GM12878 (cell line): ENCODE results near the gene MARCHF11. TPM values are rescaled to one million over a fixed set of nuclear protein-coding genes. Genes with fewer than 3 reads are reported as not detected.

Source experiments
- E4F1 ChIP-seq: fragments of 450-650 bp; IDR thresholded peaks from 2 replicates; pipeline ENCODE4 v1.6.1; 2018; ENCODE audit warnings: borderline replicate concordance, mild to moderate bottlenecking; ENCODE audit not compliant: partially characterized antibody
- ELK1 ChIP-seq: IDR thresholded peaks from 2 replicates; pipeline ENCODE4 v1.6.1; 2012; ENCODE audit warnings: low read depth, low read length, improper control_type of control experiment
- HDAC2 ChIP-seq: fragments of 200-600 bp; sonication (generic); IDR thresholded peaks from 2 replicates; pipeline ENCODE4 v1.6.1; 2017
- MXI1 ChIP-seq: fragments of 150-350 bp; IDR thresholded peaks from 2 replicates; pipeline ENCODE4 v1.6.1; 2011; ENCODE audit warnings: low read depth, mild to moderate bottlenecking, inconsistent platforms, low read length, improper control_type of control experiment
- NRF1 ChIP-seq: conservative IDR thresholded peaks from 2 replicates; pipeline ENCODE4 v1.6.1; 2011; ENCODE audit warnings: mild to moderate bottlenecking, low read depth, low read length, improper control_type of control experiment
- REST ChIP-seq: IDR thresholded peaks from 2 replicates; pipeline ENCODE4 v1.6.1; 2012; ENCODE audit warnings: mild to moderate bottlenecking, low read depth, low read length
- RFX5 ChIP-seq: IDR thresholded peaks from 2 replicates; pipeline ENCODE4 v1.6.1; 2011; ENCODE audit warnings: low read depth, low read length, improper control_type of control experiment
- SMAD5 ChIP-seq: IDR thresholded peaks from 2 replicates; pipeline ENCODE4 v1.6.1; 2016; ENCODE audit warnings: antibody characterized with exemption, low read depth
- polyA plus RNA-seq, 11 experiments: library from polyadenylated mRNA; depleted of rRNA in 4 of 11; unstranded in 6 of 11; stranded (reverse) in 5 of 11; fragments of >200 nt; fragmentation: Nextera tagmentation in 4 of 11; fragmentation: Illumina TruSeq in 1 of 11; extraction: Ambion mirVana in 4 of 11; extraction: Trizol in 1 of 11; gene quantifications; 1 replicate in 1 of 11; 2 replicates in 10 of 11; pipeline versions ENCODE4 v1.2.1 to v1.2.3, GENCODE V29; 2011 to 2016; ENCODE audit warnings: inconsistent platforms in 2 of 11, missing spikeins in 2 of 11, low read depth in 1 of 11
- total RNA-seq, 4 experiments: library from RNA; depleted of rRNA in 3 of 4; stranded (reverse); fragments of >200 nt in 3 of 4; fragmentation: Illumina TruSeq in 1 of 4; extraction: Trizol in 1 of 4; gene quantifications; 2 replicates each; pipeline versions ENCODE4 v1.2.1 to v1.2.3, GENCODE V29; 2013 to 2021

MARCHF11 gene
- total and polyA plus RNA-seq, 10 of the 15 experiments (the other 5 are each of a cell fraction or from before 2014, with no cell fraction given): 0.26 TPM; not detected in 9

GRCh38 chr5:16156152-16156551, 23.4 kb downstream of the MARCHF11 start (continued):
- TF ChIP-seq ELK1: no peak
- TF ChIP-seq SMAD5: no peak
- no peak for TF ChIP-seq RFX5
- TF ChIP-seq HDAC2: no peak
- no peak for TF ChIP-seq E4F1
- TF ChIP-seq NRF1: no peak
- no peak for TF ChIP-seq MXI1
- TF ChIP-seq REST: no peak
